Bronchial epithelial cell (primary cell): ENCODE measurements around the gene TFDP3. TPM values are rescaled to one million over a fixed set of nuclear protein-coding genes. Genes with fewer than 3 reads are reported as not detected.

Experiments used
- DNase-seq: peaks from one replicate; pipeline ENCODE4 v3.0.0-alpha.2; 2010; ENCODE audit warnings: low read depth
- FAIRE-seq: peaks from 2 replicates; lab custom pipeline; 2011; peaks lifted over from hg19 to GRCh38; lab: Jason Lieb, UNC
- H3K27me3 ChIP-seq: 2 replicates; pipeline ENCODE4 v1.5.1; 2011; ENCODE audit warnings: low read length; ENCODE audit not compliant: control insufficient read depth, insufficient read depth
- H3K36me3 ChIP-seq: 2 replicates; pipeline ENCODE4 v1.5.1; 2011; ENCODE audit warnings: low read length; ENCODE audit not compliant: control insufficient read depth, insufficient read depth
- H3K4me3 ChIP-seq: 2 replicates; pipeline ENCODE4 v1.5.1; 2011; ENCODE audit warnings: mild to moderate bottlenecking, low read depth, low read length, control low read depth
- CTCF ChIP-seq: IDR thresholded peaks from 2 replicates; pipeline ENCODE4 v1.5.1; 2011; ENCODE audit warnings: mild to moderate bottlenecking, moderate library complexity, low read length, control low read depth, inconsistent platforms; ENCODE audit not compliant: insufficient read depth, severe bottlenecking
- total RNA-seq: library from RNA; depleted of rRNA; stranded (reverse); fragments of >200 nt; gene quantifications from 2 replicates; pipeline ENCODE4 v1.2.1, GENCODE V29; 2014

The TFDP3 gene
- total RNA-seq, 1 donor from 2014 or later: not detected

- H3K4me3 ChIP-seq: no peak overlapping the region
- FAIRE-seq: no peak
- no peaks in the 10 kb centered on the region for H3K27me3 ChIP-seq
- no peaks in the 10 kb centered on the region for H3K36me3 ChIP-seq
- no peak for DNase-seq
- no peak for TF ChIP-seq CTCF
These were observed 5.0 kb downstream of the TFDP3 start for GRCh38 chrX:133213117-133213516.

GRCh38 chrX:133207751-133208150, 10.4 kb downstream of the TFDP3 start:
- Histone ChIP-seq H3K36me3 (no peaks in the 10 kb centered on the region), H3K4me3 (no peak overlapping the region), H3K27me3 (no peaks in the 10 kb centered on the region)
- FAIRE-seq (no peak), DNase-seq (no peak)
- no peak for TF ChIP-seq CTCF

GRCh38 chrX:133191739-133192039, 26.5 kb downstream of the TFDP3 start:
- Histone ChIP-seq H3K27me3 (no peaks in the 10 kb centered on the region), H3K36me3 (no peaks in the 10 kb centered on the region), H3K4me3 (no peak overlapping the region)
- no peak for TF ChIP-seq CTCF
- FAIRE-seq (no peak), DNase-seq (no peak)

GRCh38 chrX:133190877-133191738, 27.0 kb downstream of the TFDP3 start:
- FAIRE-seq (no peak), DNase-seq (no peak)
- H3K36me3 ChIP-seq: no peaks in the 10 kb centered on the region
- H3K4me3 ChIP-seq: no peak overlapping the region
- TF ChIP-seq CTCF: no peak
- H3K27me3 ChIP-seq: no peaks in the 10 kb centered on the region

GRCh38 chrX:133189195-133189594, 29.0 kb downstream of the TFDP3 start:
- no peak for TF ChIP-seq CTCF
- no peaks in the 10 kb centered on the region for H3K36me3 ChIP-seq
- no peak for FAIRE-seq
- no peak for DNase-seq
- H3K27me3 ChIP-seq: no peaks in the 10 kb centered on the region
- H3K4me3 ChIP-seq: no peak overlapping the region

- H3K27me3 ChIP-seq: no peaks in the 10 kb centered on the region
- no peak for TF ChIP-seq CTCF
- no peak for FAIRE-seq
- no peaks in the 10 kb centered on the region for H3K36me3 ChIP-seq
- no peak overlapping the region for H3K4me3 ChIP-seq
- no peak for DNase-seq
These were observed 29.5 kb downstream of the TFDP3 start for GRCh38 chrX:133188631-133189030.
